ENCODE data around the gene C1QL1. TPM values are rescaled to one million over a fixed set of nuclear protein-coding genes. Genes with fewer than 3 reads are reported as not detected.

The C1QL1 gene
- total RNA-seq, 1 donor from 2014 or later: under 0.01 TPM

DNA sequence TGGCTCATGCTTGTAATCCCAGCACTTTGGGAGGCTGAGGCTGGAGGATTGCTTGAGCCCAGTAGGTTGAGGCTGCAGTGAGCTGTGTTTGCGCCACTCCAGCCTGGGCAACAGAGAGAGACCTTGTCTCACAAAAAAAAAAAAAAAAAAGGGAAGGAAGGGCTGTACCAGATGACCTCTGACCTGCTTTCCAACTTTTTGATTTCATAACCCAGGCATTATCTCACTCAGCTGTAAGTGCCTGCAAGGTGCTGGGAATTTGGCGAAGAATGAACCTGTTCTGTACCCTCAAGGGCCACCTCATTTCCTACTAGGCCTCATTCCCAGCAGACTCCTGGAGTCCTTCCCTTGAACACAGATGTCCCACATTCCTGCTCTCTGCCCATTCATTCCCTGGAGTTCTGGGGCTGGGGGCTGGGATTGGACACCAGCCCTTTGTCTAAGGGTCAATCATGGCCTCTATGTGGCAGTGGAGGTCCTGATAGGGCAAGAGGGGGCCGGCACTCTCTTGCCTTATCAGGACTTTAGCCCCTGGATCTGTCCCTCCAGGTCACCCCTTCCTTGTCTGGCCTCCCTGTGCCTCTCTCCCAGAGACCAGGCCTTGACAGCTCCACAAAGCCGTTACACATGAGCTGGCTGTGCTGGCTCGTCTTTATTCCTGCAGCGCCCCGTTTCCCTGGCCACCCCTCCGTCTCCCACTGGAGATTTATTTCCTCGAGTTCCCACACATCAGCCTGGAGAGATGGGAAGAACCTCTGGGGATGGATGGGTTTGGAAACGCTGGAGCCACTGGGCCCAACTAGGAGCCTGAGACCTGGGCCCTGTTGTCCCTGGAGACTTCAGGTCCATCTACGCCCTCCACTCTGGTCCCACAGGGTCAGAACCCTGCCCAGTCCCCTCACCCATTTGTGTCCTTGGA is 52.0 kb downstream of the C1QL1 start:
- DNase-seq (ENCODE audit: low read depth in 2 of 2): no peak

DNA sequence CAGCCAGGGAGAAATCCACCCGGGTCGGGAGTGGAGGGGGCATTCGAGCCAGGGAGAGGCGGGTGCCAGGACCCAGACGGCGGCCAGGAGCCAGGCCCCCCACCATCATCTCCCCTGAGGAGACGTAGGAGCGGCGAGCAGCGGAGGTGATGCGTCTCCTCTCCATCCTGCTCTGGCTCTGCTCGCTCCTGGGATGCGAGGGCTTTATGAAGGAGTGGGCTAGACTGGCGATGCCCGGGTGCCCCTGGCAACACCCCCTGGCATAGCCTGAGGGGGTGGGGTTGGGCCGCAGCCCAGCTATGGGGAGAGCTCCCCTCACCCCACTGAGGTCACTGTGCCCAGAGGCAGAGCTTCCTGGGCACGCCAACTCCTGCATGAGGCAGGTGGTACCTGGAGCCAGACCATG is 52.8 kb downstream of the C1QL1 start, which contains the start of gene GFAP:
GFAP (minus strand) TSS at position 180 of the 406 bp plus-strand sequence; CDS start at position 166, 14 bp downstream.
- no peak for DNase-seq (ENCODE audit: low read depth in 2 of 2)

DNA sequence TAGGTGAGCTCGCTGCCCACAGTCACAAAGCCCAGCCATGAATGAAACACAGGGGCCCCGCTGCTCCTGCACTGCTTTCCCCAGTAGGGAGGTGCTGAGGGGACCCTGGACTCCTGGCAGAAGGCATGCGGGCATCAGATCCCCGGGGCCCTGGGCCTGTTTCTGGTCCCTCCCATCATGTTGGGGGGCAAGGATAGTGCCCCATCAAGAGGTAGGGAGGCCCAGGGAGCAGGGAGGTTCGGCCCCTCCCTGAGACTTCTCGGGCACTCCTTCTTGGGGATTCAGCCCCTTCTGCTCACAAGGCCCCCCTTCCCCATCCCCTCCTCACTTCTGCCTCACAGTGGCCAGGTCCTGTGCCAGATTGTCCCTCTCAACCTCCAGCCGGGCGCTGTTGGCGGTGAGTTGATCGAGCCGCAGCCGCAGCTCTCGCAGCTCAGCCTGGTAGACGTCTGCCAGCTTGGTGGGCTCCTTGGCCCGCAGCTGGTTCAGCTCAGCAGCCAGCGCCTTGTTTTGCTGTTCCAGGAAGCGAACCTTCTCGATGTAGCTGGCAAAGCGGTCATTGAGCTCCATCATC is 53.3 kb downstream of the C1QL1 start:
- no peak for DNase-seq (ENCODE audit: low read depth in 2 of 2)

DNA sequence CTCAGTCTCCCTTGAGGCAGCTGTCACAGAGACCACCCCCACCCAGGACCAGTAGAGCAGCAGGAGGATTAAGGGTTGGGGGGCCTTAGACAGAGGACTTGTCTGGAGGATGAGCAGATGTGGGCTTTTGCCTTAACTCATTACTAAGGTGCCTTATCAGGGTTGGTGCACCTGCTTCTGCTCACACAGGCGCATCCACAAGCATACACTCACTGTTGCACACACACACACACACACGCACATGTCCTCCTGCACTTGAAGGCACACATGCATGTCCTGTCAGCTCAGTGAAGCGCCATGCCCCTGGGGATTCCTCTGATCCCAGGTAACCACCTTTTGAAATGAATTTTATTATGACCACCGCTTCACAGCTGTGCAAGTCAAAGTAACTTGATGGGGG is 54.0 kb downstream of the C1QL1 start:
- DNase-seq (ENCODE audit: low read depth in 2 of 2): no peak

DNA sequence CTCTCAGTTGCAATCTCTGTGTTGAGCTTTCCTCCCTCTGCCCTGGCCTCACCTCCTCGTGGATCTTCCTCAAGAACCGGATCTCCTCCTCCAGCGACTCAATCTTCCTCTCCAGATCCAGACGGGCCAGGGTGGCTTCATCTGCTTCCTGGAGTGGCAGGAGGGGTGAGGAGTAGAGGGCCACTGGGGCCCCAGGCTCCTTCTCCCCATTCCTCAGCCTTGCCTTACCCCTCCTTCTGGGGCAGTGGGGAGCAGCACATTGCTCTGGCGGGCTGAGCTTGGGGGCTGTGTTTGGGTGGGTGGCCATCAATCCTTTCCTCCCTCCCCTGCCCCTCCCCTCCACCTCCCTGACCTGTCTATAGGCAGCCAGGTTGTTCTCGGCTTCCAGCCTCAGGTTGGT is 54.4 kb downstream of the C1QL1 start:
- no peak for DNase-seq (ENCODE audit: low read depth in 2 of 2)

DNA sequence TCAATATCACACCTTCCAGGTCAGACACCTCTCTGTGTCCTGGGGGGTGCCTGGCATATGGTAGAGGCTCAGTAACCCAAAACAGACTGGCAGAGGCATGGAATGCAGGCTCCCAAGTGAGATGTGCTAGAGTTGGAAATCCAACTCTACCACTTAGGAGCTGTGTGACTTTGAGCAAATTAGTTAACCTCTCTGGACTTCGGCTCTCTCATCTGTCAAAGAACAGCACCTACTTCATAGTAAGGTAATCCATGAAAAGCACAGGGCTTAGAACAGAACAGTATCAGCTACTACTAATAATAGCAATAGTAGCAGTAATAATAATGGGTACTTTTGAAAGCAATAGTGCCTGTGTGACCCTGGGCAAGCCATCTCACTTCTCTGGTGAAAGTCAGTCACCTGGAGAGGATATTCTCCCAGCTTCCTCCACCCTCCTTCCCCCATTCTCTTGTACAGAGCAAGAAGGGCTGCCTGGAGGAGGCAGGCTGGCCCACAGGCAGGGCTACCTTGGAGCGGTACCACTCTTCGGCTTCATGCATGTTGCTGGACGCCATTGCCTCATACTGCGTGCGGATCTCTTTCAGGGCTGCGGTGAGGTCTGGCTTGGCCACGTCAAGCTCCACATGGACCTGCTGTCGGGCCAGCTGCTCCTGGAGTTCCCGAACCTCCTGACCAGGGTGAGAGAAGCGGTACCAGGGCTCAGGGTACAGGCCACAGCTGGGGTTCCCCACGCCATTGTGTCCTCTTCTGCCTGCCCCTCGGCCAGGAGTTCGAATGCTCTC is 55.1 kb downstream of the C1QL1 start:
- DNase-seq (ENCODE audit: low read depth in 2 of 2): no peak

DNA sequence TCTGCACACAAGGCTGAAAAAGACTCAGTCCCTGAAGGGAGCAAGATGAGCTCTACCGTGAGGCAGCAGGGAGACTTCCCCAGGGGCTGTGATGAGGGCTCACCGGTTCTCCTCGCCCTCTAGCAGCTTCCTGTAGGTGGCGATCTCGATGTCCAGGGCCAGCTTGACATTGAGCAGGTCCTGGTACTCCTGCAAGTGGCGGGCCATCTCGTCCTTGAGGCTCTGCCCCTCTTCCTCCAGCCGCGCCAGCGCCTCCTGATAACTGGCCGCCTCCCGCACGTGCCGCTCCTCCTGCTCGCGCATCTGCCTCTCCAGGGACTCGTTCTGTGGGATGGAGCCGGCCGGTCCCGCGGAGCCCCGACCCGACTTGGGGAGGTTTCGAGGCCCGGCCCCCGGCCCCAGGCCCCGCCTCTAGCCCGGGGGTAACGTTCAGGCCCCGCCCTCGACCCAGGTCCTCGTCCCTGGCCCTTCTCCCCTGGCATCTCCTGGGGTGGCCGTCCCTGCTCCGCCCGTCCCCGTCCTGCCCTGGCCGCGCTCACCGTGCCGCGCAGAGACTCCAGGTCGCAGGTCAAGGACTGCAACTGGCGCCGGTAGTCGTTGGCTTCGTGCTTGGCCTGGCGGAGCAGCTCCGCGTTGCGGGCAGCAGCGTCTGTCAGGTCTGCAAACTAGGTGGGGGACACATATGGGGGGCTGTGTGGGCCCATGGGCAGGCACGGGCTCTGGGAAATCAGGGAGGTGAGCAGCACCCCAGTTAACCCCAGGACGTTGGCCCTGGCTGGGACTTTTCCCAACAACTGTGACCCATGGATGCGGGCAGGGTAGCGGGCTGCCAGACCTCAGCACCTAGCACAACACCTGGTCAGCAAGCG is 56.7 kb downstream of the C1QL1 start:
- DNase-seq (ENCODE audit: low read depth in 2 of 2): peak; percentile 52 to 57

DNA sequence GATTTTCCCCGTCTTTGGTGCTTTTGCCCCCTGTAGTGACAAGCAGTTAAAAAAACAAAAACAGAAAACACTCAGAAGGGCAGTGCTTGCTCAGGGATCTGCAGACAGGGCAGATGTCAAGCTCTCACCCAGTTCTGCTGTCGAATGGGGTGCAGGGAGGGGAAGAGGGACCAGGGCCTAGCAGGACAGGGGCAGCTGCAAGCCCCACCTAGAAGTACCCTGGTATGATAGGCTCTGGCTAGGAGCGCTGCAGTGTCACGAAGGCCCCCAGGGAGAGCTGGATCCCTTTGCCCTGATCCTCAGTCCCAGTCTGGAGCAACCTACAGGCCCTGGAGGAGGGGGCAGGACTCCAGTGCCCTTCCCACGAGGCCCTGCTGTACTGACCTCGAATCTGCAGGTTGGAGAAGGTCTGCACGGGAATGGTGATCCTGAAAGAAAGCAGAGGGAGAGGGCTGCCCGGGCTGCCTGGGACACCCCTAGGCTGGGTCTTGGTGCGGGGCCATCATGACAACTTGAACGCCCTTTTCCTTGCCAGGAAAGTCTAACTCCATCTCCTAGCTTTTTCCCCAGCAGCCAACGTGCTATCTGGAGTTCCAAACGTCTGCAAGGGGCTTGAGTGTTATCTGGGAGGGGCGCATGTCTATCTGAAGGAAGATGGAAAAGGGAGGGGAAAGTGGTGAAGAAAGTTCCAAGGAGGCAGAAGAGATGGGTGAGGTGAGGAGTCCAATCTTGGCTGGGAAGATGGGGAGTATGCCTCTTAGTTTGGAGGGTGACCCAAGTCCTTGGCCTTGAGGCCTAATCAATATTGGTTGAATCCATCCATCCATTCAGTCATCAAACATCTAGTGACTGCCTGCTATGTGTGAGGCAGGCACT is 57.6 kb downstream of the C1QL1 start:
- DNase-seq (ENCODE audit: low read depth in 2 of 2): no peak

Other genes with a start within 250 kb of the C1QL1 start
- gene ADAM11, start 209.3 kb downstream of the C1QL1 start, total RNA-seq: under 0.01 TPM in 2 replicates
- gene GJC1, start 138.0 kb downstream of the C1QL1 start, total RNA-seq: 3.9 and 5.2 TPM in 2 replicates
- not detected in 2 replicates for gene HIGD1B, start 120.4 kb downstream of the C1QL1 start, total RNA-seq
- 116 and 136 TPM in 2 replicates for gene EFTUD2, start 68.9 kb downstream of the C1QL1 start, total RNA-seq
- not detected in 2 replicates for gene GFAP, start 52.8 kb downstream of the C1QL1 start, total RNA-seq
- 0.60 and 1.3 TPM in 2 replicates for gene KIF18B, start 20.5 kb downstream of the C1QL1 start, total RNA-seq
- gene DCAKD, start 83.3 kb upstream of the C1QL1 start, total RNA-seq: 15.5 and 22.4 TPM in 2 replicates
- 42.5 and 61.3 TPM in 2 replicates for gene NMT1, start 93.0 kb upstream of the C1QL1 start, total RNA-seq
- gene PLCD3, start 164.2 kb upstream of the C1QL1 start, total RNA-seq: 10.9 and 12.3 TPM in 2 replicates
- gene ACBD4, start 167.4 kb upstream of the C1QL1 start, total RNA-seq: 3.2 and 3.3 TPM in 2 replicates
- gene HEXIM1, start 180.2 kb upstream of the C1QL1 start, total RNA-seq: 4.8 and 7.1 TPM in 2 replicates
- 2.6 and 3.1 TPM in 2 replicates for gene HEXIM2, start 193.6 kb upstream of the C1QL1 start, total RNA-seq

Data from lung microvascular endothelial cell (primary cell).